ENCODE measurements around the gene EHD2. TPM values are rescaled to one million over a fixed set of nuclear protein-coding genes. Genes with fewer than 3 reads are reported as not detected.

EHD2 gene
- total and polyA plus RNA-seq, 2 of the 4 experiments (the other 2 are of a cell fraction): 35.3 to 181 TPM

- H3K9me1 ChIP-seq (ENCODE audit: insufficient read depth, low read length): peaks cover 46% of the 10 kb centered on the region
- 33 to 100% methylated on average over 1 of the region's 3 CpGs for WGBS, 2 experiments (ENCODE audit: extremely low coverage in 2 of 2, insufficient read length in 1 of 2)
- peak overlapping the region; percentile 44 for H2BK20ac ChIP-seq (ENCODE audit: low read depth, low read length)
- peak overlapping the region; percentile 68 for H2BK120ac ChIP-seq (ENCODE audit: low read depth, low read length)
- H2AK5ac ChIP-seq (ENCODE audit: low read depth, low read length): 0 out of 2 replicates have a peak overlapping the region, but pooled peaks have one; percentile 40
- H3K27ac ChIP-seq (ENCODE audit: insufficient read depth, low read length): peak overlapping the region; percentile 90
- peak overlapping the region; percentile 81 for H3K4ac ChIP-seq (ENCODE audit: low read depth, low read length)
- H4K5ac ChIP-seq (ENCODE audit: low read depth, low read length): no peak overlapping the region
- H3K9me3 ChIP-seq (ENCODE audit: control insufficient read depth, insufficient read depth, low read length): no peaks in the 10 kb centered on the region
- H3K4me2 ChIP-seq (ENCODE audit: low read depth, low read length): peak overlapping the region; percentile 66
- CTCF ChIA-PET: interaction anchor here (1.0 kb wide), 1 partner anchor 64 kb away, joined by 3 read pairs; no protein-coding TSS in a partner anchor
- H3K18ac ChIP-seq (ENCODE audit: low read depth, low read length): peak overlapping the region; percentile 36; the same call in 1 of the 2 replicates
- in situ Hi-C loops (cut with MboI; ENCODE audit: low sequenced_read_pairs): no loop called here
- peak overlapping the region; percentile 97 for H2BK5ac ChIP-seq (ENCODE audit: low read depth, low read length, poor library complexity, severe bottlenecking)
- peak overlapping the region; percentile 84 for H4K91ac ChIP-seq (ENCODE audit: insufficient read depth, low read depth, low read length)
- POLR2A ChIA-PET (ENCODE audit: unreplicated experiment): no interaction called here
- peak overlapping the region; percentile 51; the same call in 1 of the 2 replicates for H3K56ac ChIP-seq (ENCODE audit: extremely low read depth, insufficient read depth, low read length)
- H3K23ac ChIP-seq (ENCODE audit: low read depth, low read length): peak overlapping the region; percentile 76
- peaks cover 35% of the 10 kb centered on the region for H3K4me1 ChIP-seq (ENCODE audit: control insufficient read depth, insufficient read depth, low read length)
- dilution Hi-C loops (cut with HindIII; ENCODE audit: low sequenced_read_pairs, unreplicated experiment): no loop called here
- H2AFZ ChIP-seq (replicated peaks; ENCODE audit: low read length, poor library complexity): no peak overlapping the region
- H3K27me3 ChIP-seq (ENCODE audit: control insufficient read depth, insufficient read depth, low read length): no peaks in the 10 kb centered on the region
- H2AK9ac ChIP-seq (replicated peaks; ENCODE audit: low read depth, low read length, poor library complexity): no peak overlapping the region
- H3K4me3 ChIP-seq (ENCODE audit: insufficient read depth, low read depth, low read length): no peak overlapping the region; the same call in 1 of the 2 replicates
- H3K14ac ChIP-seq (replicated peaks; ENCODE audit: low read depth, low read length): peak overlapping the region; percentile 74
- peak overlapping the region; percentile 21; the same call in 1 of the 3 replicates for H2BK15ac ChIP-seq (ENCODE audit: low read depth, low read length)
- TF ChIP-seq CEBPB (IDR thresholded peaks at IDR 0.05; ENCODE audit: low read depth, low read length) (no peak), MAFK (IDR thresholded peaks at IDR 0.05; ENCODE audit: low read depth, low read length) (no peak), BHLHE40 (IDR thresholded peaks at IDR 0.05; ENCODE audit: low read depth, low read length) (0 out of 2 replicates have a peak, but pooled peaks have one; percentile 3), RAD21 (IDR thresholded peaks at IDR 0.05; ENCODE audit: low read length) (0 out of 2 replicates have a peak, but pooled peaks have one; percentile 10)
- DNase-seq: peak; percentile 96
- H3K36me3 ChIP-seq (ENCODE audit: control insufficient read depth, insufficient read depth, low read length): peaks cover 2% of the 10 kb centered on the region
- BruUV-seq (replicated peaks): no TSS peak
- intact Hi-C loops (cut with micrococcal nuclease): loop anchor here (2.0 to 10.0 kb wide), 2 partner anchors 55 to 149 kb away; partner anchors contain the start of genes BICRA and NAPA
- peak overlapping the region in 1 of 2 experiments; percentile 62; a peak in 2 of 4 replicates for H4K8ac ChIP-seq (ENCODE audit: low read depth in 2 of 2, low read length in 2 of 2)
- H3K9ac ChIP-seq (ENCODE audit: low read depth, low read length): peak overlapping the region; percentile 57; the same call in 1 of the 2 replicates
- H3K79me1 ChIP-seq (ENCODE audit: low read depth in 1 of 2, low read length in 2 of 2): peaks cover 39 to 86% of the 10 kb centered on the region in 2 experiments
- peak; percentile 55 for ATAC-seq (ENCODE audit: low read depth)
- H4K20me1 ChIP-seq (ENCODE audit: insufficient read depth, low read length): peaks cover 64% of the 10 kb centered on the region
Observed at GRCh38 chr19:47663435-47663910, 49.7 kb upstream of the EHD2 start.

Measured in IMR-90 (cell line).